ENCODE measurements around the gene RNF225.

RNF225 gene

DNA sequence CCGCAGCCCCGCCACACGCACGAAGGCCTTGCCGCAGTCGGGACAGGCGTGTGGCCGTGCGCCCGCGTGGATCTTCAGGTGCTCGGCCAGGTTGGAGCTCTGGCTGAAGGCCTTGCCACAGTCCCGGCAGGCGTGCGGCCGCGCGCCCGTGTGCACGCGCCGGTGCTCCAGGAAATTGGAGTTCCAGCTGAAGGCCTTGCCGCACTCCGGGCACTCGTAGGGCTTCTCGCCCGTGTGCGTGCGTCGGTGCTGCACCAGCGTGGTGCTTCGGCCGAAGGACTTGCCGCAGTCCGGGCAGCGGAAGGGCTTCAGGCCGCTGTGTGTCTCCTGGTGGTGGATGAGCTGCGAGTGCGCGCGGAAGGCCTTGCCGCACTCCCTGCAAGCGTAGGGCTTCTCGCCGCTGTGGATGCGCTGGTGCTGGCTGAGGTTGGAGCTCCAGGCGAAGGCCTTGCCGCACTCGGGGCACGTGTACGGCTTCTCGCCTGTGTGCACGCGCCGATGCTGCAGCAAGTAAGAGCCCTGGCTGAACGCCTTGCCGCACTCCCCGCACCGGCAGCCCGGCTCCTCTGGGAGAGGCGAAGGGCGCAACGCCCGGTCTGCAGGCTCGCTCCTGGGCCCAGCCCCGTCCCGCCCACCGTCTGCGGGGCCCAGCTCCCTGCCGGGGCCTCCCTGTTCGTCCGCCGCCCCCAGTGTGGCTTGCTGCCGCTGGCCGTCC lies 38.5 kb upstream of the RNF225 start:
- TF ChIP-seq, protein P1, sequence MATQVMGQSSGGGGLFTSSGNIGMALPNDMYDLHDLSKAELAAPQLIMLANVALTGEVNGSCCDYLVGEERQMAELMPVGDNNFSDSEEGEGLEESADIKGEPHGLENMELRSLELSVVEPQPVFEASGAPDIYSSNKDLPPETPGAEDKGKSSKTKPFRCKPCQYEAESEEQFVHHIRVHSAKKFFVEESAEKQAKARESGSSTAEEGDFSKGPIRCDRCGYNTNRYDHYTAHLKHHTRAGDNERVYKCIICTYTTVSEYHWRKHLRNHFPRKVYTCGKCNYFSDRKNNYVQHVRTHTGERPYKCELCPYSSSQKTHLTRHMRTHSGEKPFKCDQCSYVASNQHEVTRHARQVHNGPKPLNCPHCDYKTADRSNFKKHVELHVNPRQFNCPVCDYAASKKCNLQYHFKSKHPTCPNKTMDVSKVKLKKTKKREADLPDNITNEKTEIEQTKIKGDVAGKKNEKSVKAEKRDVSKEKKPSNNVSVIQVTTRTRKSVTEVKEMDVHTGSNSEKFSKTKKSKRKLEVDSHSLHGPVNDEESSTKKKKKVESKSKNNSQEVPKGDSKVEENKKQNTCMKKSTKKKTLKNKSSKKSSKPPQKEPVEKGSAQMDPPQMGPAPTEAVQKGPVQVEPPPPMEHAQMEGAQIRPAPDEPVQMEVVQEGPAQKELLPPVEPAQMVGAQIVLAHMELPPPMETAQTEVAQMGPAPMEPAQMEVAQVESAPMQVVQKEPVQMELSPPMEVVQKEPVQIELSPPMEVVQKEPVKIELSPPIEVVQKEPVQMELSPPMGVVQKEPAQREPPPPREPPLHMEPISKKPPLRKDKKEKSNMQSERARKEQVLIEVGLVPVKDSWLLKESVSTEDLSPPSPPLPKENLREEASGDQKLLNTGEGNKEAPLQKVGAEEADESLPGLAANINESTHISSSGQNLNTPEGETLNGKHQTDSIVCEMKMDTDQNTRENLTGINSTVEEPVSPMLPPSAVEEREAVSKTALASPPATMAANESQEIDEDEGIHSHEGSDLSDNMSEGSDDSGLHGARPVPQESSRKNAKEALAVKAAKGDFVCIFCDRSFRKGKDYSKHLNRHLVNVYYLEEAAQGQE (IDR thresholded peaks at IDR 0.05; ENCODE audit: insufficient read depth in 1 of 2, low read depth in 2 of 2, low read length in 2 of 2) = no peak
- no peak for TF ChIP-seq SIN3A (IDR thresholded peaks at IDR 0.05; ENCODE audit: borderline replicate concordance, insufficient read depth, low read length)
- no peak for TF ChIP-seq POLR2AphosphoS5 (IDR thresholded peaks at IDR 0.05; ENCODE audit: low read depth, low read length)
- no peak for TF ChIP-seq FOXP2 (optimal IDR thresholded peaks at IDR 0.05; ENCODE audit: borderline replicate concordance, extremely low read depth, extremely low read length, insufficient read depth)
- TF ChIP-seq TAF1 (IDR thresholded peaks at IDR 0.05; ENCODE audit: borderline replicate concordance, insufficient read depth, low read length) = no peak

DNA sequence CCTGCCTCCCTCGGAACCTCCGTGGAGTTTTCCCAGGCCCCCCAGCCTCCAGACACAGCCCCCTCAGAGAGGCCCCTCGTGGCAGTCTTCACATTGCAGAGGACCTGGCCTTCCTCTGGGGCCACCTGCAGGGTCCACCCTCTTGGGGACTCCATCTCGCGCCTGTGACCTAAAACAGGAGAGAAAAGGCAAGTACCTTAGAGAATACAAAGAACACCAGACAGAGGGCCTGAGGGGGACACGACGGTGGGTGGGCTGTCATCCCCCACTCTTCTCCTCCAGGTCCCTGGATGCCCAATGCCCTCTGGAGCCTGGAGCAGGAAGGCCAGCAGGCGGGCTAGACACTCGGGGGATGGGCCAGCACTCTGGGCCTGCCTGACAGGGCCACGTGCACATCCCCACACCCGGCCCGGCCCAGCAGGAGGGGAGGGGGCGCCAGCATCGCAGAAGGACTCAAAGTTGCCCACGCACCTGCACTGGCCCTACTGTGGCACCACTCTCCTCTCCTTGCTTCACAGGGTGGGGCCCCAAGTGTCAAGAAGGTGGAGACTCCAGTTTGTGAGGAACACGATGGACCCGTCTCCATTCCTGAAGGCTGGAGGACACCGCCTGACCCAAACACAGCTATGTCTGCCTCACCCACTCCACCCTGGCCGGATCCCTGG lies 37.8 kb upstream of the RNF225 start:
- TF ChIP-seq FOXP2 (optimal IDR thresholded peaks at IDR 0.05; ENCODE audit: borderline replicate concordance, extremely low read depth, extremely low read length, insufficient read depth) (no peak), POLR2AphosphoS5 (IDR thresholded peaks at IDR 0.05; ENCODE audit: low read depth, low read length) (no peak), SIN3A (IDR thresholded peaks at IDR 0.05; ENCODE audit: borderline replicate concordance, insufficient read depth, low read length) (no peak), TAF1 (IDR thresholded peaks at IDR 0.05; ENCODE audit: borderline replicate concordance, insufficient read depth, low read length) (no peak)
- TF ChIP-seq, protein P1 (IDR thresholded peaks at IDR 0.05; ENCODE audit: insufficient read depth in 1 of 2, low read depth in 2 of 2, low read length in 2 of 2) = no peak

GRCh38 chr19:58361900-58362271 lies 33.6 kb upstream of the RNF225 start:
- TF ChIP-seq, protein P1 (IDR thresholded peaks at IDR 0.05; ENCODE audit: insufficient read depth in 1 of 2, low read depth in 2 of 2, low read length in 2 of 2) = no peak
- peak; percentile 53 for TF ChIP-seq FOXP2 (optimal IDR thresholded peaks at IDR 0.05; ENCODE audit: borderline replicate concordance, extremely low read depth, extremely low read length, insufficient read depth)

- peak; percentile 90 for TF ChIP-seq POLR2AphosphoS5 (IDR thresholded peaks at IDR 0.05; ENCODE audit: low read depth, low read length)
- peak; percentile 91; the same call in 1 of the 2 replicates for TF ChIP-seq SIN3A (IDR thresholded peaks at IDR 0.05; ENCODE audit: borderline replicate concordance, insufficient read depth, low read length)
- peak; percentile 92; the same call in 1 of the 2 replicates for TF ChIP-seq TAF1 (IDR thresholded peaks at IDR 0.05; ENCODE audit: borderline replicate concordance, insufficient read depth, low read length)
- peak; percentile 96 for TF ChIP-seq FOXP2 (optimal IDR thresholded peaks at IDR 0.05; ENCODE audit: borderline replicate concordance, extremely low read depth, extremely low read length, insufficient read depth)
- TF ChIP-seq, protein P1 (IDR thresholded peaks at IDR 0.05; ENCODE audit: insufficient read depth in 1 of 2, low read depth in 2 of 2, low read length in 2 of 2) = peak in 1 of 2 experiments; percentile 45; a peak in 1 of 4 replicates
These were observed 33.0 kb upstream of the RNF225 start, which contains the start of gene ZNF497 for GRCh38 chr19:58362272-58362994. TSS of gene ZNF497 (minus strand) at chr19:58362751. CDS start at chr19:58357635, 5,116 bp downstream.

All from PFSK-1 (cell line).